Hippocampal formation (tissue), 2 donors: ENCODE results near the gene XKR7.

ENCODE experiments used
- DNase-seq, 2 donors: peaks; one replicate each; lab custom pipeline; 2025; lab: John Stamatoyannopoulos, UW

The XKR7 gene

DNA sequence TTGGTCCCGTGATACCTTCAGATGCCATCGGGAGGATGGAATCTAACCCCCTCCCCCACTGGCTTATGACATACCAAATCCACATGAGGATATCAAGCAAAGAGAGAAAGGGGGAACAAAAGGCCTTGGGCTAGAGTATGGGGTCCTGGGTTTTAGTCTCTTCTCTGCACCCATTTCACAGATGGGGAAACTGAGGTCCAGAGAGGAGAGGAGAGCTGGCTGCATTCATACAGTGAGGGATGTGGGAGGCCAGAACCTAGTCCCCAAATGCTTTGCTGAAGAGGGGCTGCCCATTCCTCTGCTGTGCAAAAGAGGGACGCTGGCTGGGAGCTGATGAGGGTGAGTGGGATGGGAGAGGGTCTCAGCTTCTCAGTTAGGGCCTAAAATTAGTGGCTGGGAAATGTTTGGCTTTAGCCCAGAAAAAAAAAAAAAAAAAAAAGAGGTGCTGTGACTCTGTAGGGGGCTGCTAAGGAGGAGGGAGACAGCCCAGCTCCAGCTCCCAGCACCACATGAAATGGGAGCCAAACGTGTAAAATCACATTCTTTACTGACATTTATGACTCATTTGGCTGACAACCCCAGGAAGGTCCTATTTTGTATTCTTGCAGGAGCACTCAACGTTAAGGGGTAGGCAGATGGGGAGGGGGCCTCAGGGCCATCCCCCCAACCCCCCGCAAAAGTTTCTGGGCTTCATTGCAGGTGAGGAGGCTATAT is 11.9 kb downstream of the XKR7 start:
- DNase-seq: no peak

- no peak for DNase-seq
Observed at GRCh38 chr20:31981784-31982183, 13.8 kb downstream of the XKR7 start.

- DNase-seq: no peak
Observed at GRCh38 chr20:31984981-31985471, 17.1 kb downstream of the XKR7 start.

DNA sequence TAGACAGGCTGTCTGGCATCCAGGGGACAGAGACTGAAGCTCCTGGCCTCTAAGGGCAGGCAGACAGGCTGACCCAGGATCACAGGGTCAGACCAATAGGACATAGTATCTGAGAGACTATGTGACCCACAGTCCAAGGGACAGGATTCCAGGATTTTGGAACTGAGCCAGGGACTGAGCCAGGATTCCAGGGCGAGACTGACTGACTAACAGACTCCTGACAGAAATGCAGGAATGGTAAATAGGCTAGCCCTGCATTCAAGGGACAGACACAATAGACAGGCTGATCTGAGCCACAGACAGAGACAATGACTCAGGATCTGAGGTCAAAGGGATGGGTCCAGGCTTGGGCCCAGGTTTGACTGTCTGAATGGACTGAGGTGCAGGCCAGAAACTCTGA is 19.8 kb downstream of the XKR7 start:
- no peak for DNase-seq

DNA sequence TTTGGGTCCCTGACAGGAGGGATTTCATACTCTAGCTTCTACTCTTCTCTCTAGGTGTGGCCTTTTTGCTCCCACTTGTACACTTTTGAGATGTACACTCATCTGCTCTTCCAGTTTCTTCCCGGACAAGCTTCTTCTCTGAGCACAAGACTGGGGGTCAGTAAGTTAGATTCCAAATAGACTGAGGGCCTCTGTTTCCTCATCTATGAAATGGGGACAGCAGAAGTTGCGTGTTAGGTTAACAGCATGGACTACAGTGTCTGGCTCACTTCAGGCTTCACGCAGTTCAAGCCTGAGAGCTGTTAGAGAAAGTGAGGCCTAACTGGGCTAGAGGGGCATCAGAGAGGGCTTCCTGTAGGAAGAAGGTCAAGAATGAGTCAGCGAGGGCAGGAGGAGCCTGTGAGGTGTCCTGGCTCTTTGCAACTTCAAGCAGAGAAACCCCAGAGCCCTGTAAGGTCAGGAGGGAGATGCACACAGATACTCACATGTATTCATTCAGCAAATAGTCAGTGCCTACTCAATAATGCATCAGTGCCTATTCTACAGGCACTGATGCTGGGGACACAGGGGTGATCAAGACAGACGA is 20.6 kb downstream of the XKR7 start:
- no peak for DNase-seq

DNA sequence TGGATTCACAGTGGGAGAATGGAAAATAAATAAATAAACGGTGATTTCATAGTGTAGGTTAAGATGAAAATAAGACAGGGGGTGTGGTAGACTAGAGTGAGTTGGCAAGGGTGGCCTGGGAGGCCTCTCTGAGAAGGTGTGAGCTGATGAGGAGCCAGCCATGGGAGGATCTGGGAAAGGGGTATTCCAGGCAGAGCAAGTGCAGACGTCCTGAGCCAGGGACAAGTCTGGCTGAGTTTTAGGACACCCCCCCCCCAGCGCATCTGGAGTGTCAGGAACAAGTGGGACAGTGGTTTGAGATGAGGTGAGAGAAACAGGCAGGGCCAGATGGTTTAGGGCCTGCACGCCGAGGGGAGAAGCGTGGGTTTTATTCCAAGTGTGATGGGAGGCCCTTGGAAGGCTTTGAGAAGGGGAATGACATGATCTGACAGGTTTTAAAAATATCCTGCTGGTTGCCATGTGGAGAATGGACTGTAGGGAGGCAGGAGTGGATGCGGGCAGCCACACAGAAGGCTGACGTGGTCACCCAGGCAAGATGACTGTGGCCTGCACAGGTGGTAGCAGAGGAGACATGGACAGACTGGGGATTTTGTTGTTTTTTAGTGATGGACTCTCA is 21.2 kb downstream of the XKR7 start:
- DNase-seq: no peak

- DNase-seq: no peak
Observed at GRCh38 chr20:31990641-31991338, 22.8 kb downstream of the XKR7 start.

DNA sequence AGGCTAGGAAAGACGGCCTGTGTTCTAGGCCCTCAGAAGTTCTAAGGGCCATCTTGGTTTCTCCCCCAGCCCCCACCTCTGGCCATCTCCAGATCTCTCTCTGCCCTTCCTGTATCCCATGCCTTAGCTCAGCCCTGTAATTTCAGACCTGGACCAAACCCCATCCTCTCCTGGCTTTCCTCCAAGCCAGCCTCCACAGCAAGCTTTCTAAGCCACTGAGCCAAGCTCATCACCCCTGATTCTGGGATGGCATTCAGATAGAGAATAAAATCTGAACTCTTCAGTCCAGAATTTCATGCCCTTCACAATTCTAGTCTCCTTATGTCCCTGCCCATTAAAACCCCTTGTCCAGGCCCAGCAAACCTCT is 23.4 kb downstream of the XKR7 start:
- no peak for DNase-seq

DNA sequence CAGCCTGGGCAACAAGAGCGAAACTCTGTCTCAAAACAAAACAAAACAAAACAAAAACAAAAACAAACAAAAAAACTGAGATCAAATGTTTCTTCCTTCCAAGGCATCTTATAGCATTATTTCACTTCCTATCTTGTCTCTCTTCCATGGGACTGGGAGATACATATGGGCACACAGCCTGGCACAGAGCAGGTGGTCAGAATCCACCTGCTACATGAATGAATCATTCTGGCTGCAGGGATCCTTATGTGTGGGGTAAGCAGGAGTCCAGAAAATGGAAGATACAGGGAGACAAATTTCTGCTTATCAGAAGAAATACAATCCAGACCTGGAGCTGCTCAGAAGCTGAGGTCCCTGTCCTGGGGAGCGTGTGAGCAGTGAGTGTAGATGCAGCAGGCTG is 24.1 kb downstream of the XKR7 start:
- DNase-seq: no peak

DNA sequence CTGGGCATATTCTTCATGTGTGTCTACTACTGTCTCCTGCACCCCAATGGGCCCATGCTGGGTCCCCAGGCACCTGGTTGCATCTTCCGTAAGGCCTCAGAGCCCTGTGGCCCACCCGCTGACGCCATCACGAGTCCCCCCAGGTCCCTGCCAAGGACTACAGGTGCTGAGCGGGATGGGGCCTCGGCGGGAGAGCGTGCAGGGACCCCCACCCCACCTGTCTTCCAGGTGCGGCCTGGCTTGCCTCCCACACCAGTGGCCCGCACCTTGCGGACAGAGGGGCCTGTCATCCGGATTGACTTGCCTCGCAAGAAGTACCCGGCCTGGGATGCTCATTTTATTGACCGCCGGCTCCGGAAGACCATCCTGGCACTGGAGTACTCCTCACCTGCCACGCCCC is 29.0 kb downstream of the XKR7 start:
- DNase-seq: no peak

DNA sequence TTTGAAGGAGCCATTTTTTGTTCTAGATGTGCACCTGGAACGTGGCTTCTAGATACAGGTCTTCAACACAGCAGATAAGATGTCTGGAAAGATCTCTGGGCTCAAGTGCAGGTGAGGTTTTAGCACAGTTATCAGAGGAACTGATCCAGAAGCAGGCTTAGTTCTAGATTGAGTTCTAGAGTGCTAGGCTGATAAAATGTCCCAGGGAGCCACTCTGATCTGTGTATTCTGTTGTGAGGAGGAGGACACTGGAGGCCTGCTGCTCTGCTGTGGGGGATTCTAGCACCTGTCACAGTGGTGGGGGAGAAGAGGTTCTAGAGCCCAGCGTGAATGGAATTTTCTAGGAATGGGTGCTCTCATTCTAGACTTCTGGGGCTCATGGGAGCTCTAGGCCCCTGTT is 30.3 kb downstream of the XKR7 start:
- no peak for DNase-seq

DNA sequence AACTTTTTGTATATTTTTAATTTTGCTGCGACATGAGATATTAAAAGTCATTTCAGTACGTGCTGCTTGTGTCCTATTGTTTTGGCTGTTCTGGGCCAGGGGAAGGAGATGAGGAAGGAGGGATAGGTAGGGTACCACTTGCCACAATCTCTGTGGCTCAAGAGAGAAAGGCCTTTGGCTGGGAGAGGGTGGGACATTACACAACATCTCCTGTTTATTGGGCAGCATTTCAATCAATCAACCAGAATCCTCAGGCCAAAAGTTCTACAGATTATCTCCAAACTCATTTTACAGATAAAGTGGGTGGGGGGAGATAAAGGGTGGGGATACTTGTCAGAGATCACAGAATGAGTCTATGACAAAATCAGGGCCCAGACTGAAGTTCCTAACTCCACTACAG is 35.4 kb downstream of the XKR7 start:
- DNase-seq: no peak

DNA sequence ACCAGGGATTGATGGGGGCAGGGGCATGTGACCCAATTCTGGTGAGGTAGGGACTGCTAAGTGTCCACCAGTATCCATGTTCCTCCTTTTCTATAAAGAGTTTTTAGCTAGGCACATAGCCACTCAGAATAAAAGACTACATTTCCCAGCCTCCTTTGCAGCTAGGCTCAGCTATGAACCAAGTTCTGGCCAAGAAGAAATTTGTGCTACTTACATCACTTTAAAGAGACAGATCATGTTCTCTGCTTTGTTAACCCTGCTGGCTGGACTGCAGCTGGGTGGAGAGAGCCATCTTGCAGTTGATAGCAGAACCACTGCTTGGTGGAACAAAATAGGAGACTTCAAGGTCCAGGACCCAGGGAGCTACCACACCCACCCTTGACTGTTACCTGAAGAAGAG is 37.0 kb downstream of the XKR7 start:
- DNase-seq: no peak

GRCh38 chr20:32006053-32006452 is 38.1 kb downstream of the XKR7 start:
- DNase-seq: no peak

- DNase-seq: no peak
Observed at GRCh38 chr20:32006841-32007786, 39.2 kb downstream of the XKR7 start.

DNA sequence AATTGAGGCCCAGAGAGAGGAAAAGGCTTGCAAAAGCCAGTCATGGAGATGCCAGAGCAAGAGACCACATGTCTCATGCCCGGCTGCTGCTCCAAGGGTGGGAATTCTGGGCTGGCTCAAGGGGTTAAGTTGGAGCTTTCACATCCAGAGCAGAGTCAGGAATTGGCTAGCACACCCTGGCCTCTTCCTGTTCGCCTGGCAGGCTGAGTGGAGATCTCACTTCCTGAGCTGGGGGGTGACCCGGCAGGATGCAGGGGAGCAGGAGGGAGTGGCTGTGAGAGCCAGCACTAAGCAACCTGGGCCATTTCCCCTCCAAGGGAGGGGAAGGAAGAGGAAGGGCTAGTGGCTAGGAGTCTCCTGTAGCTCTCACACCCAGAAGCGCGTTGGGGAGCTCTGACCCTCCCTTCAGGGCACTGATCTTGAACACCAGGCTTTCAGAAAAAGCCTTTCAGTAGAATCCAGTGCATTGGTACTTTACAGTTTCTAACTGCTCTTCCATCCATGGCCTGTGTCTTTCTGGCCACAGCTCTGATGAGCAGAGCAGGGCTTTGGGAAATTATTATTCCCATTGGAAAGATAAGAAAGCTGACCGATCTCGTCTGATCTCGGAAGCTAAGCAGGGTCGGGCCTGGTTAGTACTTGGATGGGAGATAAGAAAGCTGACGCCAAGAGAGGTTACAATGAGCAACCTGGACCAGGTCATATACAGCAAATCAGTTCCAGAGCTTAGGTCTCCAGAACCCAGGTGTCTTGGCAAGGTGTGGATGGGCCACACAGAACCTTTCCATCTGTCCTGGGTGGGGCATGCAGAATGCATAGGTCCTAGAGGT is 40.1 kb downstream of the XKR7 start:
- no peak for DNase-seq

DNA sequence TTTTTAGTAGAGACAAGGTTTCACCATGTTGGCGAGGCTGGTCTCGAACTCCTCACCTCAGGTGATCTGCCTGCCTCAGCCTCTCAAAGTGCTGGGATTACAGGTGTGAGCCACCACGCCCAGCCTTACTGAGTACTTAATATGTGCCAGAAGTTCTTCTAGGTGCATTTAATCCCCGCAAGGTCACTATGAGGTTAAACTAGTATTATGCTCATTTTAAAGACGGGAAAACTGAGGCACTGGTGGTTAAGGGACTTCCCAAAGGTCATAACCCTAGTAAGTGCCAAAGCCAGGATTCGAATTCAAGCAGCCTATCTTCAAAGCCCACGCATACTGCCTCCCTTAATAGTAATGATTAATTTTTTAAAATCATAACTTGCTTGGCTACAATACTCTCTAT is 41.6 kb downstream of the XKR7 start:
- DNase-seq: no peak

GRCh38 chr20:32010101-32010500 is 42.1 kb downstream of the XKR7 start, which contains the start of gene CCM2L:
CCM2L (plus strand) TSS chr20:32010438; CDS start chr20:32010455, 17 bp downstream.
- DNase-seq: no peak

DNA sequence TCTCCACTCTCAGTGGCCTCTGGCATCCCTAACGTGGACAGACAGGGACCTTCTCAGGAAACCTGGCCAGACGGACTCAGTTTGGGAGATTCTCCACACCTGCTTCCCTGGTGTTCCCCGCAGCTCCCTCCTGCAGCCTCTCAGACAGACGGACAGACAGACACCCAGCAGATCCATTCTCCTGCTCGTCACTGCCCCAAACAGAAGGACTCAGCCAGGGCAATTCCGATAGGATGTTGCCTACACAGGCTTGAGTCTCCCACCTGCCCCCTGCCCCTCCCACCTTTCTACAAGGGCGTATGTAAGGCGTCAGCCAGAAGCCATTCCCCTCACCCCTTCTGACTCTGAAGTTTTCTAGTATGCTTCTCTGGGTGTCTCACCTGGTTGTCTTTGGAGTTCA is 42.7 kb downstream of the XKR7 start:
- DNase-seq: no peak

GRCh38 chr20:32012159-32012688 is 44.3 kb downstream of the XKR7 start:
- DNase-seq: no peak
